AG09309 (cell line): ENCODE measurements around the gene PAX5.

Experiments
- DNase-seq: peaks from one replicate; pipeline ENCODE4 v3.0.0-alpha.2; 2010; ENCODE audit warnings: low read depth
- H3K4me3 ChIP-seq: 2 replicates; pipeline ENCODE4 v1.5.1; 2011; ENCODE audit warnings: mild to moderate bottlenecking, low read depth, low read length, moderate library complexity; ENCODE audit not compliant: control insufficient read depth
- TF ChIP-seq, protein P1 (sequence below): IDR thresholded peaks from 2 replicates; pipeline ENCODE4 v1.5.1; 2011; ENCODE audit warnings: mild to moderate bottlenecking, low read depth, low read length, inconsistent platforms; ENCODE audit not compliant: insufficient read depth, control insufficient read depth; ENCODE audit errors: missing control alignments

PAX5 gene

DNA sequence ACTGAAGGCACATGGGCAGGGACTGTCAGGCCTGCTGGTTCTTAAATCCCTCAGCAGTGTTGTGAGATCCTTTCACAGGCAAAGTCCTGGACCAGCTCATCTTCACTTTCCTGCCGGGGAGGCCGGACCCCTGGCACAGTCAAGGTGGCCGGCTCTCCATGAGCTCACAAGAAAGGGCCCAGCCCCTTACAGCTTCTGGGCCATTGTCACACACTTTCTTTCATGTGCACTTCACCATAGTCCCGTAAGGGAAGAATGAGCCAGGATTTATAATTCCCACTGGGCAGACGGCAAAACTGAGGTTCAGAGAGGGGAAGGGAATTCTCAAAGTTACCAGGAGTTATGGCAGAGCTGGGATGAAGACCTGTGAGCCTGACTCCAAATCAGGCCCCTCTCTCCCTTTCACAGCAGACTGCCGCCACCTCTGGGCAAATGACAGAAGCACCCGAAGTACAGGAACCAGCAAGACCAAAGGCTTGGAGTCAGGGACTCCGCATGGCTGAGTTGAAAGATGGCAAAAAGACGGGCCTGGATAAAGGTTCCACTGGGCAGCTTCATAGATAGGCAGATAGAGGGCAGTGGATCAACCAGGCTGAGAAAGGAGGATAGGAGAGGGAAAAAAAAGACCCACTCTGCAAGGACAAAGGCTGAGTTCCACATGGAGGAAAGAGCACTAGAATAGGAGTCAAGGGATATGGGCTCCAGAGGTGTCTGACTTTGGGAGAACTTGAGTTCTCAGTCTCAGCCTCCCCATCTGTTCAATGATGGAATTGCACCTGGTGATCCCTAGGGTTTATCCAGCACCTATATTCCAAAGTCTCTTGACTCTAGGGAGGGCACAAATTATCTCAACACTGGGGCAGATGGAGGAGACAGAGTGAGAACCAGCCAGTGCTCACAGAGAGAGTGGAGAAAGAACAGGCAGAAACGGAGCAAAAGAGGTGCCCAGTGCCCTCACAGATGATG lies 128.7 kb downstream of the PAX5 start:
- TF ChIP-seq, protein P1, sequence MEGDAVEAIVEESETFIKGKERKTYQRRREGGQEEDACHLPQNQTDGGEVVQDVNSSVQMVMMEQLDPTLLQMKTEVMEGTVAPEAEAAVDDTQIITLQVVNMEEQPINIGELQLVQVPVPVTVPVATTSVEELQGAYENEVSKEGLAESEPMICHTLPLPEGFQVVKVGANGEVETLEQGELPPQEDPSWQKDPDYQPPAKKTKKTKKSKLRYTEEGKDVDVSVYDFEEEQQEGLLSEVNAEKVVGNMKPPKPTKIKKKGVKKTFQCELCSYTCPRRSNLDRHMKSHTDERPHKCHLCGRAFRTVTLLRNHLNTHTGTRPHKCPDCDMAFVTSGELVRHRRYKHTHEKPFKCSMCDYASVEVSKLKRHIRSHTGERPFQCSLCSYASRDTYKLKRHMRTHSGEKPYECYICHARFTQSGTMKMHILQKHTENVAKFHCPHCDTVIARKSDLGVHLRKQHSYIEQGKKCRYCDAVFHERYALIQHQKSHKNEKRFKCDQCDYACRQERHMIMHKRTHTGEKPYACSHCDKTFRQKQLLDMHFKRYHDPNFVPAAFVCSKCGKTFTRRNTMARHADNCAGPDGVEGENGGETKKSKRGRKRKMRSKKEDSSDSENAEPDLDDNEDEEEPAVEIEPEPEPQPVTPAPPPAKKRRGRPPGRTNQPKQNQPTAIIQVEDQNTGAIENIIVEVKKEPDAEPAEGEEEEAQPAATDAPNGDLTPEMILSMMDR = no peak
- no peak overlapping the region for H3K4me3 ChIP-seq
- DNase-seq = no peak

DNA sequence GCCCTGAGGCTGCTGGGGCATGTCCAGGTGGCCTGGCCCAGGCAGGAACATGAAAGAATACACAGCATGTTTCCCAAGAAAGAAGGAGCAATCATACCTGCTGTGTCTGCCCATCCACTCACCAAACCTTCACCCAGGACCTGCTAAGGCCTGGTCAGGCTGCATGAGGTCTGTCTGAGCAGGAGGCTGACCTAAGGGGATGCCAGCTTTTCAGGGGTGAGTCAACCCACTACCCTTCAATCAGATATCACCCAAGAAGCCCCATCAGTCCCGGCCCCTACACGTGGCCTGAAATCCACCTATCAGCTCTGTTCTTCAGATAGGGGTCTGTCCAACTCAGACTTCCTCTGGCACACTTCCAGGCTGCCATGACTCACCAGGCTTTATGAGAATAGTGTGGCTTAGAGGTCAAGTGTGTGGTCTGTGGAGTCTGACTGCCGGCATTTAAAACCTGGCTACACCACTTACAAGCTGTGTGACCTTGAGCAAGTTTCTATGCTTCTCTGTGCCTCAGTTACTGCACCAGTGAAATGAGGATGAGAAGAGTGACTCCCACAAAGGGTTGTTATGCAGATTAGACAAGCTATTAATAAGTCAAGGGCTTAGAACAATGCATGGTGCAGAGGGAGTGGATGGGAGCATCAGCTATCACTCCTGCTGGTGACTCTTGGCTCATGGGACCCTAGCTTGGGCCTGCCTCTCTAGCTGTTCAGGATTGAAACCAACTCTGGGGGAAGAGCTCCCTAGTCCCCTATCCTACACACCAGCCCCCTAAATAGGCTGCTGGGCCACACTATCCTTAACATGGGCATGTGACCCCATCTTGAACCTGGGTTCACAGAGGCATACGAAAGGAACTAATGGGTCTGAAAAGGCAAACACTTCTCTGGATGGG lies 130.3 kb downstream of the PAX5 start:
- peak; percentile 2 for DNase-seq

DNA sequence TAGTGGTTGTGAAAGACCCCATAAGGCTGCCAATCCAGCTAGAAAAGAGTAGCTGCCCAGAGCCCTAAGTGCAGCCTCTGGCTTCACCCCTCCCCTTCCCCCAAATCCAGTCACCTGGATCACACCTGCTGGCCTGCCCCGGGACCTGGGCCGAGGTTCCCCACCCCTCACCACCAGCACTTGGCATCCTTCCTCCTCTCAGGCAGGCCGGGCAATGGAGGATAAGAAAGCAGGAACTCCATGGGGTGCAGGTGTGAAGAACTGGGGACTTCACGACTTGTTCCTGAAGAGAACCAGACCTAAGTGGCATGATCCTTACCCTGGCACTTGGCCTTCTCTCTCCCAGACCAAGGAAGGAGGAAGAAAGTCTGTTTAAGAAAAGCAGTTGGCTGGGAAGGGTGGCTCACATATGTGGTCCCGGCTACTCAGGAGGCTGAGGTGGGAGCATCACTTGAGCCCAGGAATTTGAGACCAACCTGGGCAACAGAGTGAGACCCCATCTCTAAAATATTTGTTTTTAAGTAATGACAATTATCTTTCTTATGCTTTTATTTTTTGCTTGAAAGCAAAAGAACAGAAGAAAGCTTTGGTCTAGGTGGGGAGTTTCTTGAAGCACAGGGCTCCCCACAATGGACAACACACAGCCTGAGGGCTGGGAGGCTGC lies 131.1 kb downstream of the PAX5 start:
- TF ChIP-seq, protein P1 = no peak
- no peak for DNase-seq
- H3K4me3 ChIP-seq = no peak overlapping the region

More for the DNA sequence above, 130.3 kb downstream of the PAX5 start:
- no peak overlapping the region for H3K4me3 ChIP-seq
- TF ChIP-seq, protein P1 = no peak

DNA sequence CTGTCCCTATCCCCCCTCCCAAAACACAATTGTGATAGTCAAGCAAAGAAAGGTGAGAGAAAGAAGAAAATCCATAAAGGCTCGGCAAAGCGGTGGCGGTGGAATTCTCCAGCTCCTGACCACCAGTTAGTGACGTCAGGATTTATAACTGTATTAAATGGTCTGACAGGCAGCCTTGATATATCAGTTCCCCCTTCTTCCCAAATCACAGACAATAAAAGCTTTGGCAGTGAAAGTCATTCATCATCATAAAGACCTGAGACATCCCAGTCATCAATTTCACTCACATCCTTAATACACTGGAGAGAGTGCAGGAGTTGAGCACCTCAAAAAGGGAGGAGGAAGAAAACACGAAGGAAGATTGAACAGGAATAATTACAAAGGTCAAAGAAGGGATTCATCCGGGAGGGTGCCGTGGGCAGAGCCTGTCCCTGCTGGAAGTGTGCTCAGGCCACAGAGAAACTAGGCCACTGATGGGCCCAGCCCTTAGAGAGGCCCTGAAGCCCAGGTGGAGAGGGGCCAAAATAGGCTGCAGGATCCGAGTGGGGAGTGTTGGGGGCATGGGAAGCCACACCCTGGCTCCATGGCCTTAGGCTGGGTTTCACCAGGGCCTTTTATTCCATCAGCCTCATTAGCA lies 131.9 kb downstream of the PAX5 start:
- no peak for DNase-seq
- H3K4me3 ChIP-seq = no peak overlapping the region
- TF ChIP-seq, protein P1 = no peak

DNA sequence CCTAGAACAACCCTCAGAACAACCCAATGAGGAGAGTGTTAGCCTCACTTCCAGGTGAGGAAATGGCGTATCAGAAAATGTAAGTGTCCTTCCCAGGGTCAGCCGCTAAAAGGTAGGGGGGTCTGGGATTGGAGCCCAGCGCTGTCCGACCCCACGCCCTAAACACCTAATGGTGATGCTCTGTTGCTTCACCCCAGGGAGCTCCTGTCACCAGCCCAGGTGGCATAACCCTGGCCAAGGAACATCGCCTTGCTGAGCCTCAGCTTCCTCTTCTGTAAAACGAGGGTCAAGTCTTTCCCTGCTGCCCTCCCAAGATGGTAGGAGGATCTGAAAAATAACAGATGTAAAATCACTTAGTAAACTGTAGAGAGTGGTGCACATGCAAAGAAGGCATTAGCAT lies 132.5 kb downstream of the PAX5 start:
- TF ChIP-seq, protein P1 = no peak
- DNase-seq = no peak
- H3K4me3 ChIP-seq = no peak overlapping the region

DNA sequence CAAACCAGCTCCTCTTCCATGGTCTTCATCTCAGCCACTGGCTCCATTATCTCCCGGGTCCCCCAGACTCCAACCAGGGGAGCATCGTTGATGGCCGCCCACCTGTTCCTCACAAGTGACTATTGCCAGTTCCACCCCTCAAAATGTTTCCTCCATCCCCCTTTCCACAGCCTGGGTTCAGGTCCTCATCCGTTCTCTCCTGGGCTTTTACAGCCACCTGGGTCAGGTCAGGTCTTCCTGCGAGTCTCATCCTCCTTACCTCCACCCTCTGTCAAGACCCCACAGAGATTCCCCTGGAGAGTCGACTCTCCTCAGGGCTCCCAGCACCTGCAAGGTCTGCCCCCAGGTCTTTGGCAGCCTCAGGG lies 133.2 kb downstream of the PAX5 start:
- DNase-seq = no peak
- no peak overlapping the region for H3K4me3 ChIP-seq
- TF ChIP-seq, protein P1 = no peak
